Testis (tissue), 2 donors: ENCODE data around the gene CPXM2.

Source experiments
- POLR2A ChIP-seq: fragments of 450-650 bp; IDR thresholded peaks from one replicate; pipeline ENCODE4 v1.6.1; 2017; ENCODE audit warnings: antibody characterized with exemption, mild to moderate bottlenecking, moderate library complexity
- TF ChIP-seq, protein P1 (sequence below), 3 experiments: fragments of 450-650 bp in 2 of 3; fragments of 200-600 bp in 1 of 3; sonication (generic) in 1 of 3; IDR thresholded peaks; one replicate each; pipeline ENCODE4 v1.5.1; 2016 to 2019; ENCODE audit warnings: antibody characterized with exemption in 3 of 3, mild to moderate bottlenecking in 2 of 3, moderate library complexity in 1 of 3

DNA sequence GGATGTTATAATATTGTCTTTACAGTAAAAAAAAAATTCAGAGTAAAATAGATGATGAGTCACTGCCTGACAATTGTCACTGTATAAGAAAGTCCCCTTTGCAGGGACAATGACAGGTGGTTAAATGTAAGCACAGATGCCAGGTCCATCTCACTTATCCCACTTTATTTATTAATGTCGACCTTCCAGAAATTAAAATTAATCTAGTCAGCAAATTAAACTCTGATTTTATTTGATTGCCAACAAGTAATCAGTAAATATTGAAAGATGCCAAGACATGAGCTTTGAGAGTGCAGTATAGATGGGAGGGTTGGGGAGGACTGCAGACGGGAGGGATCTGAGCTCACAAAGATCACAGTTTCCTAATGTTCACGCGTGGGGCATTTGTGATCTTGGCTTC lies 50.9 kb downstream of the CPXM2 start:
- TF ChIP-seq, protein P1, sequence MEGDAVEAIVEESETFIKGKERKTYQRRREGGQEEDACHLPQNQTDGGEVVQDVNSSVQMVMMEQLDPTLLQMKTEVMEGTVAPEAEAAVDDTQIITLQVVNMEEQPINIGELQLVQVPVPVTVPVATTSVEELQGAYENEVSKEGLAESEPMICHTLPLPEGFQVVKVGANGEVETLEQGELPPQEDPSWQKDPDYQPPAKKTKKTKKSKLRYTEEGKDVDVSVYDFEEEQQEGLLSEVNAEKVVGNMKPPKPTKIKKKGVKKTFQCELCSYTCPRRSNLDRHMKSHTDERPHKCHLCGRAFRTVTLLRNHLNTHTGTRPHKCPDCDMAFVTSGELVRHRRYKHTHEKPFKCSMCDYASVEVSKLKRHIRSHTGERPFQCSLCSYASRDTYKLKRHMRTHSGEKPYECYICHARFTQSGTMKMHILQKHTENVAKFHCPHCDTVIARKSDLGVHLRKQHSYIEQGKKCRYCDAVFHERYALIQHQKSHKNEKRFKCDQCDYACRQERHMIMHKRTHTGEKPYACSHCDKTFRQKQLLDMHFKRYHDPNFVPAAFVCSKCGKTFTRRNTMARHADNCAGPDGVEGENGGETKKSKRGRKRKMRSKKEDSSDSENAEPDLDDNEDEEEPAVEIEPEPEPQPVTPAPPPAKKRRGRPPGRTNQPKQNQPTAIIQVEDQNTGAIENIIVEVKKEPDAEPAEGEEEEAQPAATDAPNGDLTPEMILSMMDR (IDR thresholded peaks at IDR 0.05) = no peak
- TF ChIP-seq POLR2A = no peak
